Gastroesophageal sphincter (tissue), 4 donors: ENCODE results near the gene MYO3B. TPM values are rescaled to one million over a fixed set of nuclear protein-coding genes. Genes with fewer than 3 reads are reported as not detected.

ENCODE experiments used
- ATAC-seq: fragments of 150-250 bp; one replicate; pipeline ENCODE4 v1.9.1; 2016; ENCODE audit warnings: mild to moderate bottlenecking, moderate library complexity
- H3K27ac ChIP-seq, 4 donors: fragments of 200-600 bp; sonication (generic) in 3 of 4; 1 replicate in 3 of 4; 2 replicates in 1 of 4; pipeline ENCODE4 v1.5.1; 2016 to 2019
- H3K27me3 ChIP-seq: fragments of 200-600 bp; sonication (generic); one replicate; pipeline ENCODE4 v1.5.1; 2019
- H3K36me3 ChIP-seq, 2 donors: fragments of 200-600 bp; sonication (generic); one replicate each; pipeline ENCODE4 v1.5.1; 2019; ENCODE audit warnings: control low read depth in 1 of 2
- H3K4me1 ChIP-seq, 3 donors: fragments of 200-600 bp; sonication (generic); 1 replicate in 2 of 3; 2 replicates in 1 of 3; pipeline ENCODE4 v1.5.1; 2016 to 2019; ENCODE audit warnings: control low read depth in 2 of 3
- H3K4me3 ChIP-seq, 2 donors: fragments of 200-600 bp; sonication (generic); one replicate each; pipeline ENCODE4 v1.5.1; 2019; ENCODE audit warnings: mild to moderate bottlenecking in 1 of 2, moderate library complexity in 1 of 2
- H3K9me3 ChIP-seq, 3 donors: fragments of 200-600 bp; sonication (generic); one replicate each; pipeline ENCODE4 v1.5.1; 2017 to 2019; ENCODE audit warnings: control low read depth in 2 of 3
- CTCF ChIP-seq, 4 experiments: fragments of 200-600 bp in 2 of 4; fragments of 450-650 bp in 2 of 4; sonication (generic) in 1 of 4; IDR thresholded peaks; one replicate each; pipeline ENCODE4 v1.5.1; 2017 to 2019; ENCODE audit warnings: antibody characterized with exemption in 4 of 4, mild to moderate bottlenecking in 2 of 4, moderate library complexity in 2 of 4
- EP300 ChIP-seq: sonication (generic); formaldehyde crosslinking; IDR thresholded peaks from one replicate; pipeline ENCODE4 v1.6.1; 2017; ENCODE audit warnings: antibody characterized with exemption, mild to moderate bottlenecking
- POLR2A ChIP-seq, 2 donors: fragments of 450-650 bp; IDR thresholded peaks; one replicate each; pipeline ENCODE4 v1.6.1; 2017; ENCODE audit warnings: antibody characterized with exemption in 2 of 2, mild to moderate bottlenecking in 2 of 2, moderate library complexity in 1 of 2
- POLR2AphosphoS5 ChIP-seq: sonication (generic); formaldehyde crosslinking; IDR thresholded peaks from one replicate; pipeline ENCODE4 v1.6.1; 2017; ENCODE audit warnings: antibody characterized with exemption
- WGBS, 2 donors: methylation state at CpG; one replicate each; pipeline ENCODE4 v1.1.5; 2018; ENCODE audit warnings: low coverage in 1 of 2; 5-methylcytosine and 5-hydroxymethylcytosine counted together
- total RNA-seq, 4 donors: library from RNA; depleted of rRNA; stranded (reverse); fragments of >200 nt; gene quantifications; one replicate each; pipeline ENCODE4 v1.1.0, GENCODE V29; 2016

The MYO3B gene
- total RNA-seq, 4 donors from 2014 or later = not detected

GRCh38 chr2:170488807-170489206, 310.9 kb downstream of the MYO3B start:
- Histone ChIP-seq H3K4me1 (no peaks in the 10 kb centered on the region), H3K27ac (no peak overlapping the region), H3K36me3 (no peaks in the 10 kb centered on the region), H3K9me3 (no peaks in the 10 kb centered on the region), H3K27me3 (no peaks in the 10 kb centered on the region), H3K4me3 (no peak overlapping the region)
- ATAC-seq = no peak
- whole genome bisulfite sequencing, 2 donors = 67 to 91% methylated on average over 1 of the region's 1 CpG
- no peak for TF ChIP-seq CTCF (IDR thresholded peaks at IDR 0.05)
- no peak for TF ChIP-seq POLR2A (IDR thresholded peaks at IDR 0.05)
- TF ChIP-seq POLR2AphosphoS5 = no peak
- TF ChIP-seq EP300 = no peak

DNA sequence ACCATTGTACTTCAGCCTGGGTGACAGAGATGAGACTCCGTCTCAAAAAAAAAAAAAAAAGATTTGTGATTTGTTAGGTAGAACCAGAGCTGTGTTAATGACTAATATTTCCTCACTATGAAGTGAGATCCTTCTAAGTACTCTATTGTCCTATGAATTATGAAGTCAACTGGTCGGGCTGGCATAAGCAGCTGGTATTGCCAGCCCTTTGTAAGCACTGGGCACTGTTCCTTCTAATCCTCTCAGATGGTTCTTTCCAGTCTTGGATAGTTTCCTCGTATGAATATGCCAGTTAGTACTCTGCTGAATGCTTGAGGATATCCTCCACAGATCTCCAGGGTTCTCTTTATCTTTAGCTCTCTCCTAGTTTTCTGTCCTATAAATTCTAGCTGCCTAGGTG, 314.1 kb downstream of the MYO3B start:
- H3K36me3 ChIP-seq = no peaks in the 10 kb centered on the region
- no peaks in the 10 kb centered on the region for H3K27me3 ChIP-seq
- no peak for ATAC-seq
- H3K27ac ChIP-seq = no peak overlapping the region
- no peaks in the 10 kb centered on the region for H3K4me1 ChIP-seq
- TF ChIP-seq EP300 (no peak), POLR2A (IDR thresholded peaks at IDR 0.05) (no peak), POLR2AphosphoS5 (no peak), CTCF (IDR thresholded peaks at IDR 0.05) (no peak)
- WGBS, 2 donors = 69 to 80% methylated on average over 2 to 3 of the region's 3 CpGs
- no peak overlapping the region for H3K4me3 ChIP-seq
- no peaks in the 10 kb centered on the region for H3K9me3 ChIP-seq

GRCh38 chr2:170493426-170494097, 315.6 kb downstream of the MYO3B start:
- no peaks in the 10 kb centered on the region for H3K36me3 ChIP-seq
- H3K9me3 ChIP-seq = no peaks in the 10 kb centered on the region
- no peaks in the 10 kb centered on the region for H3K4me1 ChIP-seq
- WGBS, 2 donors = 67 to 79% methylated on average over 1 to 3 of the region's 5 CpGs
- H3K27ac ChIP-seq = no peak overlapping the region
- H3K27me3 ChIP-seq = no peaks in the 10 kb centered on the region
- no peak overlapping the region for H3K4me3 ChIP-seq
- TF ChIP-seq POLR2AphosphoS5 (no peak), EP300 (no peak), POLR2A (IDR thresholded peaks at IDR 0.05) (no peak), CTCF (IDR thresholded peaks at IDR 0.05) (no peak)
- ATAC-seq = no peak

DNA sequence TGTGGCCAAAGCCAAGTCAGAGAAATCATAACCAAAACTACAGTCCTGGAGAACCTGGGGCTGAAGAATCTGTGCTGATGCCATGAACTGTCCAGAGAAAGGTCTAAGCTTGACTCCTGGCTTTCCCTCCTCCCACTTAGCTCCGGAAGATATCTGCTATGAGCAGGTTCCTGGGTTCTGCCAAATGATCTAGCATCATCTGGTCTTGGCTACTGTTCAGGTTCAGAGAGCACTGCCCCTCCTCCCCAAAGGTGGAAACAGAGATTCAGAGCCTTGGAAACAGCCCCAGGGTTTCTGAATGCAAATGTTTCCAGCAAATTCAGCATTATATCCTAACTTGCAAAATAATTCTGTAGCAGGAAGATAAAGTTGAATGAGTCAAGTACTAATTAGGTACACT, 317.9 kb downstream of the MYO3B start:
- TF ChIP-seq POLR2A (IDR thresholded peaks at IDR 0.05) (no peak), POLR2AphosphoS5 (no peak), EP300 (no peak), CTCF (IDR thresholded peaks at IDR 0.05) (no peak)
- ATAC-seq = no peak
- no peaks in the 10 kb centered on the region for H3K36me3 ChIP-seq

GRCh38 chr2:170498619-170499018, 320.7 kb downstream of the MYO3B start:
- 49 to 60% methylated on average over 4 of the region's 5 CpGs for WGBS, 2 donors
- TF ChIP-seq POLR2AphosphoS5 (no peak), CTCF (IDR thresholded peaks at IDR 0.05) (no peak), EP300 (no peak), POLR2A (IDR thresholded peaks at IDR 0.05) (no peak)
- H3K36me3 ChIP-seq = no peaks in the 10 kb centered on the region
- no peaks in the 10 kb centered on the region for H3K9me3 ChIP-seq
- ATAC-seq = no peak
- peaks cover 1% of the 10 kb centered on the region for H3K27me3 ChIP-seq
- no peak overlapping the region for H3K4me3 ChIP-seq
- H3K27ac ChIP-seq = no peak overlapping the region
- no peaks in the 10 kb centered on the region for H3K4me1 ChIP-seq

More for the DNA sequence above, 317.9 kb downstream of the MYO3B start:
- whole genome bisulfite sequencing, 2 donors = 67% methylated on average over 1 of the region's 1 CpG; no CpG with 5 or more reads in 1 of the 2 donors
- no peak overlapping the region for H3K4me3 ChIP-seq
- H3K27me3 ChIP-seq = no peaks in the 10 kb centered on the region
- no peak overlapping the region for H3K27ac ChIP-seq
- H3K9me3 ChIP-seq = no peaks in the 10 kb centered on the region
- no peaks in the 10 kb centered on the region for H3K4me1 ChIP-seq
